ENCODE data around the gene MCRS1. TPM values are rescaled to one million over a fixed set of nuclear protein-coding genes. Genes with fewer than 3 reads are reported as not detected.
"Not testable (repeated sequence)": the region's sequence is repeated elsewhere in the genome, so short reads cannot be mapped to it uniquely, and the experiment has no call there.

Gene MCRS1
- total and polyA plus RNA-seq, 2 experiments from 2014 or later: 105 to 139 TPM

- TF ChIP-seq REST (IDR thresholded peaks at IDR 0.05; ENCODE audit: unreplicated experiment) (no peak), EZH2 (IDR thresholded peaks at IDR 0.05; ENCODE audit: low read depth, unreplicated experiment) (no peak), JUNB (IDR thresholded peaks at IDR 0.05; ENCODE audit: unreplicated experiment) (no peak), CREB1 (CRISPR knock-in tag; IDR thresholded peaks at IDR 0.05; ENCODE audit: low read depth) (no peak), ZNF331 (CRISPR knock-in tag; IDR thresholded peaks at IDR 0.05; ENCODE audit: low read depth) (no peak), CTCF (conservative IDR thresholded peaks at IDR 0.05; ENCODE audit: low read depth in 2 of 2) (no peak), ZNF114 (CRISPR knock-in tag; IDR thresholded peaks at IDR 0.05) (no peak), EZH2phosphoT487 (IDR thresholded peaks at IDR 0.05; ENCODE audit: unreplicated experiment) (no peak), POLR2AphosphoS5 (IDR thresholded peaks at IDR 0.05; ENCODE audit: low read depth) (no peak), ETS1 (IDR thresholded peaks at IDR 0.05) (no peak), NANOG (IDR thresholded peaks at IDR 0.05; ENCODE audit: borderline replicate concordance) (no peak)
These were observed 47.8 kb upstream of the MCRS1 start (continued) for GRCh38 chr12:49615725-49616124.

- Histone ChIP-seq H3F3A (replicated peaks; ENCODE audit: low read depth) (no peaks in the 10 kb centered on the region), H3K4me3 (no peak overlapping the region), H3K4me1 (ENCODE audit: insufficient read depth) (no peaks in the 10 kb centered on the region), H3K27ac (ENCODE audit: low read depth) (no peak overlapping the region), H3K4me2 (no peak overlapping the region), H3K79me2 (replicated peaks; ENCODE audit: insufficient read depth) (no peaks in the 10 kb centered on the region), H3K9me2 (ENCODE audit: insufficient read depth) (no peaks in the 10 kb centered on the region), H2AFZ (no peak overlapping the region), H4K20me1 (replicated peaks; ENCODE audit: insufficient read depth) (no peaks in the 10 kb centered on the region), H3K27me3 (ENCODE audit: insufficient read depth) (no peaks in the 10 kb centered on the region), H3K36me3 (ENCODE audit: insufficient read depth) (no peaks in the 10 kb centered on the region)
- H3K4me3 Mint-ChIP-seq: no peak overlapping the region
- H3K36me3 Mint-ChIP-seq (ENCODE audit: low read depth): no peaks in the 10 kb centered on the region
- DNase-seq (ENCODE audit: low spot score) (no peak), ATAC-seq (no peak)
- peaks cover 5% of the 10 kb centered on the region for H3K27me3 Mint-ChIP-seq (ENCODE audit: insufficient read depth, low read depth, poor library complexity)
- H3K4me1 Mint-ChIP-seq: peaks cover 8% of the 10 kb centered on the region
- no peaks in the 10 kb centered on the region; the same call in 1 of the 3 replicates for H3K9me3 Mint-ChIP-seq
- H3K27ac Mint-ChIP-seq: no peak overlapping the region
- TF ChIP-seq JUNB (IDR thresholded peaks at IDR 0.05; ENCODE audit: unreplicated experiment): no peak
- TF ChIP-seq EZH2phosphoT487 (IDR thresholded peaks at IDR 0.05; ENCODE audit: unreplicated experiment): no peak
- TF ChIP-seq REST (IDR thresholded peaks at IDR 0.05; ENCODE audit: unreplicated experiment): no peak
- TF ChIP-seq EZH2 (IDR thresholded peaks at IDR 0.05; ENCODE audit: low read depth, unreplicated experiment): no peak
- no peak for TF ChIP-seq POLR2AphosphoS5 (IDR thresholded peaks at IDR 0.05; ENCODE audit: low read depth)
These were observed 44.3 kb upstream of the MCRS1 start for GRCh38 chr12:49612210-49612609.

GRCh38 chr12:49610785-49611184, 42.8 kb upstream of the MCRS1 start:
- not testable (repeated sequence) for H3K9me2 ChIP-seq (ENCODE audit: insufficient read depth); H3K27ac ChIP-seq (ENCODE audit: low read depth); H3K27ac Mint-ChIP-seq; DNase-seq (ENCODE audit: low spot score); H3K27me3 Mint-ChIP-seq (ENCODE audit: insufficient read depth, low read depth, poor library complexity); H3K36me3 ChIP-seq (ENCODE audit: insufficient read depth); H3K4me3 ChIP-seq; H3K4me2 ChIP-seq; H3F3A ChIP-seq (replicated peaks; ENCODE audit: low read depth); H3K27me3 ChIP-seq (ENCODE audit: insufficient read depth); H3K9me3 Mint-ChIP-seq; H3K36me3 Mint-ChIP-seq (ENCODE audit: low read depth); H3K79me2 ChIP-seq (replicated peaks; ENCODE audit: insufficient read depth); H3K4me1 ChIP-seq (ENCODE audit: insufficient read depth); H4K20me1 ChIP-seq (replicated peaks; ENCODE audit: insufficient read depth); H3K4me1 Mint-ChIP-seq; H2AFZ ChIP-seq; ATAC-seq; H3K4me3 Mint-ChIP-seq
